Globus pallidus (tissue), 1 donor: ENCODE results near the gene FCN1.

Experiments
- DNase-seq: peaks from one replicate; pipeline ENCODE4 v3.0.0-alpha.2; 2015; ENCODE audit warnings: low spot score

Gene FCN1

DNA sequence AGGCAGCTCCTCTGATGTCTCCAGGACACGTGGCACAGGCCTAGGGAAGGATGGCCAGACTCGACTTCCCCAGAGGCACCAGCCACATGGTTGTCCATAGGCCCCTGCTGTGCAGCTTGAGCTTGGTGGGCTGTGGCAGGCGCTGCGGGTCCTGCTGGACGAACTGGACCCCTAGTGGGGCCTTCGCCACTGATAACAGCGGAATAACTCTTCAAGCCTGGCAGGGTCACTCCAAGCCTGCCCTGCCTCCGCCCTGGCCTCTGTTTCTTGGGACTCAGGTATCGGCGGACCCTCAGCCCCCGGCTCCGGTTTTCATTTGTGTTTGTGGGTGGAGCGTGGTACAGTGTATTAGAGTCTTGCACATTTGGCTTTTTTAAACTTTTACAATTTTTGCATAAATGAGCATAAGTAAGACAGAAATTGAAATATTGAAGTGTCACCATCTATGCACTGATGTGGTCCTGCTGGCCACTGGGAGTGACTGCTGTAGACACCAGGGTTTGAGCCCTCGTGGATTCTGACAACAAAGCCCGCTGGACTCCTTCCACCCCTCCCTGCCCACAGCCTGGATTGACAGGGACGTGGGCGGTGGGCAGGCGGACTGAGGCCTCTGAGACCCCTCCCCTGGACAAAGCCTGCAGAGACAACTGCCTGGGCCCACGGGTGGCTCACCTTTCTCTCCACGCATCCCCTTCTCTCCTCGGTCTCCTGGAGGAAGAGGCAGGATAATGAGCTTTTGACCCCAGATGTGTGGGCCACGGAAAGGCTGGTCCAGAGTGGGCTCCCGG is 3.8 kb downstream of the FCN1 start:
- DNase-seq: no peak

DNA sequence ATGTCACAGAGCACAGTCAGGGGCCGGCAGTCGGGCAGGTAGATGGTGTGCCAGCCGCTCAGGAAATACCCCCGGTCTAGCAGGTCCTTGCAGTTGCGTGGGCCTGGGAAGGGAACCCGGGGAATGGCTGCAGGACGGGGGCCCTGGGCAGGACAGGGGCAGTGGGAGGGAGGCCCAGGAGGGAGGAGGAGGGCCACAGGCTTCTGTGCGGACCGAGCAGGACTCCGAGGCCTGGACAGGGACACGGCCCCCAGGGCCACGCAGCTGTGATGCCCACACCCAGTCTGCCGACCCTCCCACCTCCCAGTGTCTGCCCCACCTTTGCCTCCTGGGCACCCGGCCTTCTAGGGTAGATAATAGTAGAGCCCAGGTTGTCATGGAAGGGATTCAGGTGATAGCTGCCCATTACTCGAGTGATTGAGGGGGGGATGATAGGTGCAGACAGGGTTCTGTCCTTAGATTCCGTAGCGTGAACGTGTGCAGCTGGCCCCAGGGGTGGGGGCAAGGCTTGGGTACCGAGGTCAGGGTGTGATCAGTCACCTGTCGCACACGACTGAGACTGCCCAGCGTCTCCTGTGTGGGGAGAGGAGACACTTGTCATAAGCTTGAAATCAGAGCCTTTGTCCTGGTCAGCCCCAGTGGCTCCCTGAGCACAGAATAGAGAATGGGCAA is 4.5 kb downstream of the FCN1 start:
- DNase-seq: no peak

DNA sequence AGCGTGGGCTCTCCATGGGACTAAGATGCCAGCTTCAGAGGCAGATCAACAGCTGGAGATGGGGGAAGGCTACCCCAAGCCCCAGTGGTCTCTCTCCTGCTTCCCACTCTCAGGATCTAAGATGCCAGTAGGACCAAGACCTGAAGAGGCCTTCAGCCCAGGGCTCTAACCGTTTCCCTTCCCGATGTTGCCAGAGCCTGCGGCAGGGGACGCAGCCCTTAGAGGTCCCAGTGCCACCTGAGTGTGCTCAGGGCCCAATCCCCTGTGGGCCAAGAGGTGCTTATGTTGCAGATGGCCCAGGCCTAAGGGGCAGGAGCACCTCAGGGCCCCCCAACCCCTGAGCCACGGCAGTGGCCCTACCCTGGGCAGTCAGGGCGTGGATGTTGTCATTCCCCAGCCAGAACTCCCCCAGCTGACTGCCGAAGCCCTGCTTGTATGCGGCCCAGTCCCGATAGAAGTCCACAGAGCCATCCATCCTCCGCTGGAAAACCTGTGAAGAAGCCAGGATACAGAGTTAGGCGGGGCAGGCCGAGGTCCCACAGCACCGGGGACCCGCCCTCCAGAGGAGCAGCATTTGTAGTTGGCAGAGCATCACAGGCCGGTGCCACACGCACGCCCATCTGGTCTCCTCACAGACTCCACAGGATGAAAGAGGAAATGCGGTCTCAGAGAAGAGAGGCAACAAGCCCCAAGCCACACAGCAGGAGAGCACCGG is 5.4 kb downstream of the FCN1 start:
- no peak for DNase-seq

DNA sequence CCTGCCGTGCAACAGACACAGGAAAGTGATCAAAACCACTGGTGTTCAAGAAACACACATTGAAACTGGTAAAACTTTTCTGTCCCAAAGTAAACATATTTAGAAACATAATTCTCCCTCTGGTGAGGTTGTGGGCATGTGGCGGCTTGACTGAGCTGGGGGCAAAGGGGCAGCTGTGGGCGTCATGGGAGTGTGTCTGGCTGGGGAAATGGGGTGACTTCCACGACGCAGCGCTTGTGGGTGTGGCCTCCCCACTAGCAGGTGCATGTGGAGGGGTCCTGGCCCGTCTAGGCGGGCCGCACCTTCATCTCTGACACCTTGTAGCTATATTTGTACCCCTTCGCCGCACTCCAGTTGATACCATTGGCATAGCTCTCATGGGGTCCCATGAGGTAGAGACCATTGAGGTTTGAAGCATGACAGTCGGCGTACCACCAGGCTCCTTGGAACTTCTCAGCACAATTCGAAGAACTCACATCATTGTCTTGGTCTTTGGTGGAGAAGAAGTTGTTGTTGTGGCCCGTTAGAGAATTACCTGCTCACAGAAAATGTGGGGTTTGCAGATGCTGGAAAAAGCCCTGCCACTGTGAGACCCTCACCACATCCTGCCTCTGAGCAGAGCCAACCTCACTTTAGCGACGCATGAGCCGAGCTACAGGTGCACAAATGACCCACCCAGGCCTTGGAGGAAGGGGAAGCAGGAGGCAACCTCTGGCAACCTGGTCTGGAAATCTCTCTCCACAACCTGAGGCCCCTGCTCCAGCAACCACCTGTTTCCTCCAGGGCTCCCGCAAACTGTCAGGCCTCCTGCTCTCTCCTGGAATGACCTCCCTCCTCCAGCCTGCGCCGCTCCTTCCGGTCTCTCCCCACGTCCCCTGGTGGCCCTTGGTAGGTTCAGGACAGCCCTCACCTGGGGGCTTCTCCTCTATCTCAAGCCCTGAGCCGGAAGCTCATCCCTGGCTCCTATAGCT is 7.9 kb downstream of the FCN1 start:
- DNase-seq: no peak

DNA sequence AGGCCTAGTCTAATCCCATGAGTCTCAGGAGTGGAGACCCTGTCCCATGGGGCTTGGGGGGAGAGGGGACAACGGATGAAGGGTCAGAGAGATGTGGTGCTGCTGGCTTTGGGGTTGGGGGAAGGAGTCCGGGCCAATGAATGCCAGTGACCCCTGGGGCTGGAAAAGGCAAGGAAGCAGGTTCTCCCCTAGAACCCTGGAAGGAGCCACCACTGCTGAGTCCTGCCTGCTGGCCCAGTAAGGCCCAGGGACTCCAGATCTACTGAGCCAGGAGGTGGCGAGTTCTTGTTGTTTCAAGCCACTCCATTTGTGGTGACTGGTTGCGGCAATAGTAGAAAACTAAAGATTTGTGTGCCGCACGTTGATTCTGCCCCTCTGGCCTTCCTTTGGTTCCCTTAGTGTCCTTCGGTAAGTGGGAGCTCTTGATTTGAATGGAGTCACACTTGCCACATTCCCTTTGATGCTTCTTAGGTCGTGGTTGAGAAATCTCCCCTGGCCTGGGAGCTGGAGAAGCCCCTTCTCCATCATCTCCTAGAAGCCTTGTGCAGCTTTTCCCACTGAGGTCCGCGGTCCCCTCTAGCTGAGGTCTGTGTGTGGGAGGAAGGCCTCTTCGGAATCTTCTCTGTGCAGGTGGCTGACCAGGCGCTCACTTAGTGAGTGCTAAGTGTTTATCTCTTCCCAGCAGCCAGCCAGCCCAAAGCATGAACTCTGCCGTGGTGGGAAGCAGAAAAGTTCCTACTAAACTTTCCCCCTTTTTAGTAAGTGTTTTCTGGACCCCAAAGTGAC is 9.0 kb downstream of the FCN1 start:
- DNase-seq: no peak

DNA sequence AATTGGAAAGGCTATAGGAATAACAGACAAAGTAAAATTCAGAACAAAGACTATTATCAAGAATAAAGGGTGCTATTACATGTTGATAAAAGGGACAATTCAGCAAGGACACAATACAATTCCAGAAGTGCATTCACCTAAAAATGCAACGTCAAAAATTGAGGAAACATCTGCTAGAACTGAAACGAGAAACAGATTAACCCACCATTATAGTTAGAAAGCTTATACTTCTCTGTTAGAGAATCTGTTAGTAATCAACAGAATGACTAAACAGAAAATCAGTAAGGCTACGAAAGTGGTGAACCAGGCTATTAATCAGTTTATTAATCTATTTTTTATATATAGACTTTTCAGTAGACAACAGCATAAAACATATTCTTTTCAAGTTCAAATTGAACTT is 14.8 kb downstream of the FCN1 start:
- DNase-seq: no peak

DNA sequence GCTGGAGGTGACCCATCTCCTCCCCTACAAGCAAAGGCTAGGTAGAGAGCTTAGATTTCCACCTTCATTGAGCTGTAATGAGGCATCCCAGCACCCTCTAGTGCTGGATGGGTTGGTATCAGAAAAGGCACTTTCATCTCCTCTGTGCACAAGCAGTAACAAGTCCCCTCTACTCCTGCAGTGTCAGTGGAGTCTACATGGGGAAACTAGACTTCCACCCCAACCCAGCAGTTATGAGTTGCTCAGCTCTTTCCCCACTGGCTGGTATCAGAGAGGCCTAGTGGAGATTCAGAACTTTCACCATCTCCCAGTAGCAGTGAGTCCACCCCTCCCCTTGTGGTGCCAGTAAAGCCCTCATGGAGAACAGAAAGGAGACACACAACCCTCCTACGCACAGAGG is 17.9 kb downstream of the FCN1 start:
- DNase-seq: no peak

DNA sequence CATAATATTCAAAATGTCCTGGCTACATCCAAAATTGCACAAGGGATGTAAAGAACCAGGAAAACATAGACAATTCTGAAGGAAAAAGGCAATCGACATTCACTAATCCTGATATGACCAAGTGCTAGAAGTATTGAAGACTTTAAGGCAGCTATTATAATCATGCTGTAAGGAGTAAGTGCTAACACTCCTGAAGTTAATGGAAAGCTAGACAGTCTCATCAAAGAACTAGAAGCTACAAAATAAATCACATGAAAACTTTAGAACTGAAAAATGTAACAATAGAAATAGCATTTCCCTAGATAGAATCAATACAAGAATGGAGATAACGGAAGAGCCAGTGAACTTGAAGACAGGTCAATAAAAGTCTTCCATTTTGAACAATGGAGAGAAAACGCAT is 18.5 kb downstream of the FCN1 start:
- DNase-seq: no peak

DNA sequence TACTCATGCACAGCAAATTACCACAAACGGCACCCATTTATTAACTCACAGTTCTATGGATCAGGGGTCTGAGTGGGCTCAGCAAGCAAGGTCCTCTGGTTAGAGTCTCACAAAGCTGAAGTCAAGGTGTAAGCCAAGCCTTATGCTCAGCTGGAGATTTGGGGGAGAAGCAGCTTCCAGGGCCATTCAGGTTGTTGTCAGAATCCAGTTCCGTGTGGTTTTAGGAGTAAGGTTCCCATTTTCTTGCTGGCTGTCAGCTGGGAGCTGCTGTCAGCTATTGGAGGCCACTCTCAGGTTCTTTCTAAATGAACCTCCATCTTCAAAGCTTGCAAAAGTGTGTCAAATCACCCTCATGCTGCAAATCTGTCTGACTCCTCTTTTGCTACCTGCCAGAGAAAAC is 19.4 kb downstream of the FCN1 start:
- DNase-seq: no peak

DNA sequence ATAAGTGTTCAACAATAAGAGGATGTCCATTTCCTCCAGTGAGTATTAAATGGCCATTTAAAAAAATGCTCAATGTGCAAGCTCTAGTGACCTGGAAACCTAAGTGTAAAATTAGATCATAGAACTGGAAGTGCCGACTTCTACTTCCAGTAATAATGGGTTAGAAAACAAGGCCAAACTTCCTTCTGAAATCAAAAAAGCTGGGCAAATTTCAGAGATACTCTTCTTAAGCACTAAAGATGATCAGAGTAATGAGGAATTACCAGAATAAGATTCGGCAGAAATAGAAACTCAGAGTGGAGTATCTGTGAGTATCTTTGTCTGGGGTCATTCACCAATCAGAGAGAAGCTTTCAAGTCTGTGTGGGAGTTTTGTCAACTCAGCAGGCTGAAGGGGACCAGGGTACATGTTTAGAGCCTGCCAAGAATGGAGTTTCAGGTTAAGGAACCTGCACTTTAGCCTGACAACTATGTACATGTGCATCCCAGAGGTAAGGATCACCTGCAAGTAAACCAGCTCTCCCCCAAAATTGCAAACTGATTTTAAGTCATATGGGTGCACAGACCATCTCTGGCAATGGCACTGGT is 20.0 kb downstream of the FCN1 start:
- no peak for DNase-seq

DNA sequence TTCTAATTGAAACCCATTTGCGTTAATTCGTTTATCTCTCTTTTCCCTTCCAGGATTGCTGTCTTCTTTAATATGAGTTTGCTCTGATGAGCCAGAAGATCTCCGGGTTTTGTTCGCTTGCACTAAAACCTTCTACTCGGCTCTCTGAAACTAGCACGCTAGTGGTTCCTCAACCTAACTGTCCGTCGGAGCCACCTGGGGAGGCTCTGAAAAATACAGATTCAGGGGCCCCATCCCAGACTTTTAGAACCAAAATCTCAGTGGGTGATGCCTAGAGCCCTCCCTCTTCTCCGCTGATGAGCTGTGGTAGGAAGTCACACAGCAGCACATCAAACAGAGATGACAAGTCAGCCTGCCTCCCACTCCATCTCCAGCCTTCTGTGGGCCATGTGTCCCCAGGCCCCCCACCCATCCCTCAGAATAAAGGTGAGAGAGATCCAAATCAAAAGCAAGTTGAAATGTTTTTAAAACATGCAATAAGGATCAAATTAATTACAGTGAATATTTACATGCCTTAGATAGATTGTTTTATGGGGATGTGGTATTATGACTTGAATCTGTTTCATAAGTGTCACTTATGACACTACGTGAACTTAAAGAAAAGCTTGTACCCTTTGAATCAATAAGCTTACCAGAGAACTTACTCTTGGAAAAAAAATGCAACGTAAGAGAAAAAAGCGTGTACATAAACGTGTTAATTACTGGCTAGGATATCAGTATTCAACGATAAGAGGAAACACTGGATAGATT is 20.7 kb downstream of the FCN1 start:
- DNase-seq: no peak

DNA sequence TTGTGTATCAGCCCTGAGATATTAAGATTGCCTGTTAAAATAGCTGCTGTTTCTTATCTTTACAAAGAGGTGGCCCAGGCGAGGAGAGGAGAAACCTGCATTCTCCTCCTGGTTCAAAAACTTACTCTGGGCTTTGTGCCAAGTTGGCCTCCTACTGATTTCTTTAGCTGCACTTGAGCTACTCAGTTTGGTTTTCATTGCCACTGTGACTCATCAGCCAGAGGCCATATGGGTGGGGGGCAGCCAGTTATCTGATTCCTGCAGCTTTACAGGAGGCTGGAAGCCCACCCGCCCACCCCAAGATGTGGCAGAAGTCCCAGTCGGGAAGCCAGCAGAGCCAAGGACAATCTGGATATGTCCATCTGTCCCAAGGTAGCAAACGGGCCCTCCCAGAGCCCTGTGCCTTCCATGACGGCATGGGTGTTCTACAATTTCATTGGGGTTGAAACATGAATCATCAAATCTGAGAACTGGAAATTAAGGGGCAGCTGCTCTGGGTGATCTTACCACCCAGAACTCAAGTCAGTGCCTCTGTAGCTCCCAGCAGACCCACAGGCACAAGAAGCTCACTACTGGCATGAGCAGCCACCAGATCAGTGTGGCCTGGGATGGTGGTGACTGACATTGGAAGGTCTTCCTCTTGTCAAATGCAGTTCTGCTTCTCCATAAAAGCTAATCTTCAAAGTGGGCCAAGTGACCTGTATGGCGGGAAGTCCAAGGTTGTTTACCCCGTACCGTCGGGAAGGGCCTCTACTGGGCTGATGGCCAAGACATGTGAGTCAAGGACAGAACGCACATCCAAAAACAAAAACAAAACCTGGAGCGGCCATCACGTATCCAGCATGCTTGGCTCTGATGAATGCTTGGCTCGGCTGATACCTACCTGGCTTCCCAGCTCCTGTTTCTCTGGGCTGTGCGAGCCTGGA is 21.5 kb downstream of the FCN1 start:
- no peak for DNase-seq

DNA sequence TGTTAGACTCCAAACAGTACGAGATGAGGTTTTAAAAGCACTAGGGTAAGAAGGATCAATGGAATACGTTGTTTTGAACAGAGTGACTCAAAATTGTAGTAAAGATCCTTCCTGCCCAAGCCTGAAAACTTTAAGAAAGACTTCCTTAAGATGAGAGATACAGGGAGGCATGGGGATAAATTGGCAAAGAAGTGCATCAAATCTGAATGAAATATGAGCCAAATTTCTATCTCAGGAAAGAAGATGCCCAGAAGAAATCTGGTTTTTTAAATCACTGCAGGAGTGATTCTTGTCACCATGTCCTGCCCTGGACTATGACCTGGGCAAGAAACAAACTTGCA is 22.2 kb downstream of the FCN1 start:
- no peak for DNase-seq

DNA sequence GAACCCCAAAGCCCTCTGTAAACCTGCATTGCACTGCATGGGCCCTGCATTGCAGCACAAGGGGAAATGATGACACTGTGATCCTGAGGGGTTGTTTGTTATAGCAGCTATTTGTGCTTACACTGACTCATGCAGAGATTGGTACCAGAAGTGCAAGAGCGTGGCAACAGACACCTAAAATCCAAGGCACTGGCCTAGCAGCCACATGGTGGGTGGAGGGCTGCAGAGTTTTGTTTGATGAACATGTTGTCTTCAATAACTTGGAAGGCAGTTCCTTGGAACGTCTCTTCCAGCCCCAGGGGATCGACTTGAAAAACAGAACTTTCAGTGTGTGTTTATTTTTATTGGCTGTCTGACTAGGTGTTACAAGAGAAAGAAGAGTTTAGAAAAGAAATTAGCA is 22.6 kb downstream of the FCN1 start:
- DNase-seq: no peak

DNA sequence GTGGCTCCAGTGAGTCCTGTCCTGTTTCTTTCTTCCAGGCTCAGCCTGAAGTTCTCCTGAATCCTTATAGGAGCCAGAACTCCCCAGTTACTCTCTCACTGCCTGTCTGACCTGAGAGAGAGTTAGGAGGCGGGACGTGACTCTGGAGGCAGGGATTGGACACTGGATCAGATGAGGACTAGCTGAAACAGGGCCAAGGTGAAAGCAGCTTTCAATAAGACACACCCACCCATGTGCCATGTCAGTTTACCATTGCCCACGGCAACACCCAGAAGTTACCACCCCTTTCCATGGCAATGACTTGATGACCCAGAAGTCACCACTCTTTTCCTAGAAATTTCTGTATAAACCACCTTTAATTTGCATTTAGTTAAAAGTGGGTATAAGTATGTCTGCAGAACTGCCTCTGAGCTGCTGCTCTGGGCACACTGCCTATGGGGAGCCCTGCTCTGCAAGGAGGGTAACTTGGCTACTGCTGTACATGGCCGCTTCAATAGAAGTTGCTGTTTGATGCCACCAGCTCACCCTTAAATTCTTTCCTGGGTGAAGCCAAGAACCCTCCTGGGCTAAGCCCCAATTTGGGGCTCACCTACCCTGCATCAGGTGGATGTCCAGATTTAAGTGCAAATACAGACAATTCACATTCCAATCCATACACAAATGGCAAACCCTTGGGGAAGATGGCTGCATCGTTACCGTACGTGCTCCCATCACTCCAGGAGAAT is 23.4 kb downstream of the FCN1 start:
- DNase-seq: no peak

DNA sequence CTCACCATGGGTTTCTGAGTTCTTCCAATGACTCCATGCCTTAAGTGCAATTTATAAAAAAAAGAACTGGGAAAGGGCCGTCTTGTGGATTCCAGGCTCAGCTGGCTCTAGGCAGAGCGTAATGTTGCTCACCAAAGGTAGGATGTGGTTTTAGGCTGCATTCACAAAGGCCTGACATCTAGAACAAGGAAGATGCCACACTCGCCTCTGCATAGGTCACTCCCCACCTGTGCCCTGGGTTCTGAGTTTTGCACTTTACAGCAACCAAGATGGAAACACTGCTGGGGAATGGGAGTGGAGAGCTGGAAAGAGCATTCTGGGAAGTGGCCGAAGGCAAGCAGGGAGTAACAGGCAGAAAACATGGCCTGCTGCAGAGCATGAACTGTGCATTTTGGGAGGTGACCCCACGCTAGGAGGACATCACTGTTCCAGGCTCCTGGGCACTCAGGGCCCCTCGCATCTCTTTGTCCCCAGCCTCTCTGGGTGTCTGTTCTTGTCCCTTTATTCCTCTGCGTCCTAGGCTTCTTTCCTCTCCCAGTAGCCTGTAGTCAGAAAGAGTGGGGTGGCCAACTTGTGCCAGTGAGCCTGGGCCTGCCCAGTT is 24.8 kb downstream of the FCN1 start:
- DNase-seq: no peak

DNA sequence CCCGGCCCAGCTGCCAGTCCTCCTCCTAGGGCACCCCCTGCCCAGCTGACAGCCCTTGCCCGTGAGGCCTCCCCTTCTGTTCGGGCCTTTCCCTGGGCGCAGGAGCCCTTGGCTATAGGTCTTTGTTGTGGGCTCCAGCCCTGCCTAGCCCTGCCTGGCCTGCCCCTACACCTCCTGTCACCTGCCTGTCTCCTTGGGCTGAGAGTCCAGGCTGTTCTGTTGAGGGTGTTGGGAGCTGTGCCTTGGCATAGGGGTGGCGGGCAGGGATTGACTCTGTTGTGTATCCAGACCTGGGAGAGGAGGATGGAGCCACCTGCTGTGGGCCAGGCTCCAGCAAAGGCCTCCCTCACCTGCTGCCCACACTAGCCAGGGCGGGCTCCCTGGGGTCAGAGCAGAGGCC is 25.5 kb downstream of the FCN1 start:
- DNase-seq: no peak

DNA sequence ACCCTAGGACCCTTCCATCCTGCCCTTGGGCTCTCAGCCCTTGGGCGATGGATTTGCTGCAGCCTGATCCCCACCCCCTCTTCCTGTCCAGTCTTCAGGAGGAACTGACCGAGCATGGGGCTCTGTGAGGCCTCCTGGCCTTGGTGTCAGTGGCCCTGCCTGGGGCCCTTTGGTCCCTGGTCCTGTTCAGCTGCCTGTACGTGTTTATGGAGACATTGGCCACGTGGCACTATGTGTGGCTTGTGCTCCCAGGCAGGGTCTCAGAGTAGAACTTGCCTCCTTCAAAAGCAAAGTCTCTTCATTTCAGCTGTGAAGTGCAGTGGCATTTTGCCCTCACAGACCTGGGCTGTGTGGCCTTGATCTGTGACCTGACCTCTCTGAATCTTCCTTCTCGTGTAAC is 26.0 kb downstream of the FCN1 start:
- no peak for DNase-seq
